Neuron (in vitro differentiated cells): ENCODE data around the gene PJA1.

ENCODE experiments used
- H2AFZ ChIP-seq: one replicate; pipeline ENCODE4 v1.6.1; 2013; ENCODE audit warnings: low read depth, mild to moderate bottlenecking, inconsistent platforms, low read length, moderate library complexity
- H3K27me3 ChIP-seq: one replicate; pipeline ENCODE4 v1.6.1; 2013; ENCODE audit warnings: low read length; ENCODE audit not compliant: insufficient read depth
- H3K36me3 ChIP-seq: one replicate; pipeline ENCODE4 v1.6.1; 2013; ENCODE audit warnings: low read length; ENCODE audit not compliant: insufficient read depth
- H3K4me1 ChIP-seq: one replicate; pipeline ENCODE4 v1.6.1; 2013; ENCODE audit warnings: low read length; ENCODE audit not compliant: insufficient read depth
- H3K4me3 ChIP-seq: 2 replicates; pipeline ENCODE4 v1.5.1; 2013; ENCODE audit warnings: mild to moderate bottlenecking, low read length, moderate library complexity
- H3K9me3 ChIP-seq: one replicate; pipeline ENCODE4 v1.6.1; 2013; ENCODE audit warnings: low read length

PJA1 gene

DNA sequence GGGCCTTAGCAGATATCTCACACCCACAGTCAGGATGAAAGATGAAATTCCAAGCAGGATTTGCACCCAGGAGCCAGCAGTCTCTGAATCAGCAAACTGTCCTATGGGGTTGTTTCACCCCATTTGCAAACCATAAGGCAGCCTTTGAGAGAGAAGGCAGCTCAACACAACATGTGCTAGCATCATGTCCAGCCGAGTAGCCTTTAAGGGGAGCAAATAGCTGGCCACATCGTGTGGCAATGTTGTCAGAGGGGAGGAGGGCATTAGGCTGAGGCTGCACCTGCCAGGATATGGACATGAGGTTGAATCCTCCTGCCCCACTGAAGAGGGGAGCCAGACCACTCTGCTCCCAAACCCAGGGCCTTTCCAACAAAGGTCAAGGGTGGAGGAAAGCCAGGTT lies 20.6 kb upstream of the PJA1 start:
- Histone ChIP-seq H3K4me1 (peaks cover 3% of the 10 kb centered on the region), H3K36me3 (no peaks in the 10 kb centered on the region), H3K9me3 (no peaks in the 10 kb centered on the region), H3K4me3 (no peak overlapping the region), H3K27me3 (peaks cover 4% of the 10 kb centered on the region), H2AFZ (no peak overlapping the region)

DNA sequence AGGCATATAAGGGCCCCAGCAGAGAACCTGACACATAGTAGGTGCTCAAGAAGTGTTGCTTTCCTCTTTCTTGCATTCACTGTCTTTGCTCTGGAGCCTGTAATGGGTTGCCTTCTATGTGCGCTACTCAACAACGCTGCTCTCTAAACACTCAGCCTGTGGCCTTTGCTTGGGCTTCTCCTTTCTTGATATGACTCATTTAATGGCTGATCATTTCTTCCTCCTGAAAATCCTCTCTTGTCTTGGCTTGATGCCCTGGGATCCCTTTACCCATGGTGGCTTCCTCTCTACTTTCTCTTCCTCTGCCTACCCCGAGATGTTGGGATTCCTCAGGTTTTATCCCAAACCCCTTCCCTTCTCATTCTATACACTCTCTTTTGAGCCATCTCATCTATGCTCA lies 19.9 kb upstream of the PJA1 start:
- Histone ChIP-seq H3K9me3 (no peaks in the 10 kb centered on the region), H3K4me3 (no peak overlapping the region), H3K27me3 (peaks cover 5% of the 10 kb centered on the region), H3K4me1 (peaks cover 3% of the 10 kb centered on the region), H3K36me3 (no peaks in the 10 kb centered on the region), H2AFZ (no peak overlapping the region)

DNA sequence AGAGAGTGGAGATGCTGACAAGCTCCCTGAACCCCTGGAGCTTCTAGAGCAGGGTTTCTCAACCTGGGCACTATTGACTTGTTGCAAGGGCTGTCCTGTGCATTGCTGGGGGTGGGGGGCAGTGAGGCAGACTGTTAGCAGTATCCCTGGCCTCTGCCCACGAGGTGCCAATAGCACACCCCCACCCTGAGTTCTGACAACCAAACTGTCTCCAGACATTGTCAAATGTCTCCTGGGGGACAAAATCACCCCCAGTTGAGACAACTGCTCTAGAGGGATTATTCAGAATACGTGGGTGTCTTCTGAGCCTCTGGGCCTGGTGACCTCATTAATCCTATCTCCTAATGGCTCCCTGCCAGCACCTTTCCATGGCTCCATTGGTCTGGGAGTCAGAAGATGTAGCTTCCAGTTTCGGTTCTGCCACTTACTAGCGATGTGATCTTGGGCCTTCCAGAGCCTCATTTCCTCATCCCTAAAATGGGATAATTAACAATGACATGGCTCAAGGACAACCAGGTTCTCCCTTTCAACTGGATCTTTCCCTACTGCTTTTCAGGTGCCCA lies 17.6 kb upstream of the PJA1 start:
- Histone ChIP-seq H3K4me1 (peaks cover 8% of the 10 kb centered on the region), H3K9me3 (no peaks in the 10 kb centered on the region), H3K4me3 (no peak overlapping the region), H3K27me3 (peaks cover 8% of the 10 kb centered on the region), H3K36me3 (no peaks in the 10 kb centered on the region), H2AFZ (no peak overlapping the region)

DNA sequence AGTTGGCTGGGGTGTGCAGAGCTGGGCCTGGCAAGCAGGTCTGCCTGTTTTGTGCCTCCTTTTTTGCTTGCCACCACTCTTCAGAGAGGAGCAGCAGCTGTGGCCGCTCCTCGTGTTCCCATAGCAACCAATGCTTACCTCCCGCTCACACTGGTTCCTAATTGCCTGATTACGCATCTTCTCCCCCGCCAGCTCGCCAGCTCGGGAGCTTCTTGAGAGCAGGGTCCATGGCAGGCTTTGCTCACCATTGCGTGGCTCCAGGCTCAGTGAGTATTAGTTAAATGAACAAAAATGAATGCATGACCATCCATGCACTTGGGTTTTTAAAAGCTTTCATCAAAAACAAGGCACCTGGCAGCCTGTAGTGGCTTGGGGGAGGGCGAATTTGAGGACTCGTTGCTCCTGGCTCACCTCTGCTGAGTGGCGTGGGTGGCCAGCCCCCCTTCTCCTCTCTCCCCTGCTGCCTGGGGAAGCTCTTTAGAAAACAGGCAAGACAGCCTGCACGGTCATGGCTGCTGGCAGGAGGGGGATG lies 14.2 kb upstream of the PJA1 start:
- no peak overlapping the region for H2AFZ ChIP-seq

DNA sequence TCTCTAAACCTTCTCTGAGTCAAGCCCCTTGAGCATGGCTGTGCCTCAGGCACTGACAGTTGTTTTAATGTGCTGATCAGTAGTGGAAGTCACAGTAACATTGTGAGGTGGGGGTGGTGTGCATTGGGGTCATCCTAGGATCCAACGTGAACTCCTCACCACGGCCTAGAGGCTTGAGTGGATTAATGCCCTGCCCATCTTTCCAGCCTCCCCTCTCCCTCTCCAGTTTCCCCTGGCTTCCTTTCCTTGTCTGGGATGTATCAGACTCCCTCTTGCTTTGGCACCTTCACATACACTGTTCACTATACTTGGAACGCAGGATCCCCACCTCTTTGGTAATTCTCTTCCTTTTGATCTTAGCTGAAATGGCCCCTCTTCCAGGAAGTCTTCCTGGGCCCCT lies 13.3 kb upstream of the PJA1 start:
- H3K4me3 ChIP-seq, result no peak overlapping the region
- peaks cover 6% of the 10 kb centered on the region for H3K27me3 ChIP-seq
- H2AFZ ChIP-seq, result no peak overlapping the region
- peaks cover 8% of the 10 kb centered on the region for H3K4me1 ChIP-seq
- H3K9me3 ChIP-seq, result no peaks in the 10 kb centered on the region
- no peaks in the 10 kb centered on the region for H3K36me3 ChIP-seq

More for the DNA sequence above, 14.2 kb upstream of the PJA1 start:
- Histone ChIP-seq H3K4me3 (peak overlapping the region; percentile 9), H3K4me1 (peaks cover 8% of the 10 kb centered on the region), H3K36me3 (no peaks in the 10 kb centered on the region), H3K9me3 (no peaks in the 10 kb centered on the region), H3K27me3 (peaks cover 6% of the 10 kb centered on the region)

DNA sequence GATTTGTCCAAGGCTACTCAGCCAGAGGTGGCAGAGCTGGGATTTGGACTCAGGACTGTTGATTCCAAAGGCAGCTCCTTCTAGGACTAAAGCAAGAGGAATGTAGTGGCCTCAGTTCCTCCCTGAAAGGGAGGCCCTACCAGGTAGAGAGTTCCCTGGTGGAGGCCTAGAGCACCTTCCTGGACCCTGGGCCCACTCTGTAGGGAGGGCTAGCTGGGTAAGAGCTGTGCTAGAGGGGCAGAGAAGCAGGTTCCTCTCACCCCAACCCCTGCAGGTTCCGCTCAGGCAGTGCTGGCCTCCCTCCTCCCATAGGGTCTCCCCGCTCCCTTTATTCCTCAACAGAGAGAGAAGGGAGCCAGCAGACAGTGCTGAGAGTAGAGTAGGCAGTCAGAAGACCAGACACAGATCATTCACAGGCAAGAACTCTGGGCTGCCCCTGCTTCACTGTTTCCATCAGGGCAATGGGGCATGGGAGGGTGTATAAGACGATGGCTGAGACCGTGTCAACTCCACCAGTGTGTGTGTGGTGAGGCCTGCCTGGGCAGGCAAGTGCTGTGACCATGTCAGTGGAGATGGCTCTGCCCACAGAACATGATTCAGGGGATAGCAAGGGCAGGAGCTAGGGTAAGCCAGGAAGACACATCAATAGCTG lies 12.4 kb upstream of the PJA1 start:
- Histone ChIP-seq H3K4me3 (no peak overlapping the region), H3K27me3 (peaks cover 6% of the 10 kb centered on the region), H3K4me1 (peaks cover 8% of the 10 kb centered on the region), H3K36me3 (no peaks in the 10 kb centered on the region), H2AFZ (no peak overlapping the region), H3K9me3 (no peaks in the 10 kb centered on the region)

DNA sequence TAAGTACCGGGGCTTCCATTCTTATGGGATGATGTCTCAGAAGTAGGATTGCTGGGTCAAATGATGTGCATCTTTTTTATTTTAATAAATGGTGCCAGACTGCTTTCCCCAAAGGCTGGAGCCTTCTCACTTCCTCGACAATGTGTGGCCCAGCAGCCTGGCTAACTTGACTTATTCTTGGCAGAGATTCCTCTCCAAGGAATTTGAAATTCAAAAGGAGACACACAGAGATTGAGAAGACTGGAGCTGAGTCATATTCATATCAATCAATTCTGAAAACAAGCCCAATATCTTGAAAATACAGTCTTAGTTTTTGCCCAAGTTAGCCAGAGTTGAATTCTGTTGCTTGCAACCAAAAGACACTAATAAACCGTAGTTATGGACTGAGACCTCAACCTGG lies 10.8 kb upstream of the PJA1 start:
- H3K27me3 ChIP-seq, result peaks cover 6% of the 10 kb centered on the region

DNA sequence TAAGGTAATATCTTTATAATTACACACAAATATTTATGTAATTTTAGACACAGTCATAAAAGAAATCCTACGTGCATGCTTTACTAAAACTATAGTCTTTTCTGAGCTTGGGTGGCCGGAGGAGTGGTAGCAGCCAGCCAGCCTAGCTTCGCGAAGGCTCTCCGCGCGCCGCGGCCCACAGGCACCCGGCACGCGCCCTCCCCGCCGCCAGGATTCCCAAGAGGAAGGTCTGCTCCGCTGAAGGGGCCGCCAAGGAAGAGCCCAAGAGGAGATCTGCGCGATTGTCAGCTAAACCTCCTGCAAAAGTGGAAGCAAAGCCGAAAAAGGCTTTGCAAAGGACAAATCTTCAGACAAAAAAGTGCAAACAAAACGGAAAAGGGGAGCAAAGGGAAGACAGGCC lies 8.7 kb upstream of the PJA1 start:
- Histone ChIP-seq H3K27me3 (peaks cover 4% of the 10 kb centered on the region), H3K9me3 (no peaks in the 10 kb centered on the region), H3K4me3 (no peak overlapping the region), H2AFZ (no peak overlapping the region), H3K4me1 (no peaks in the 10 kb centered on the region), H3K36me3 (no peaks in the 10 kb centered on the region)

More for the DNA sequence above, 10.8 kb upstream of the PJA1 start:
- peaks cover 8% of the 10 kb centered on the region for H3K4me1 ChIP-seq
- H3K36me3 ChIP-seq, result no peaks in the 10 kb centered on the region
- no peaks in the 10 kb centered on the region for H3K9me3 ChIP-seq
- H2AFZ ChIP-seq, result no peak overlapping the region
- no peak overlapping the region for H3K4me3 ChIP-seq

DNA sequence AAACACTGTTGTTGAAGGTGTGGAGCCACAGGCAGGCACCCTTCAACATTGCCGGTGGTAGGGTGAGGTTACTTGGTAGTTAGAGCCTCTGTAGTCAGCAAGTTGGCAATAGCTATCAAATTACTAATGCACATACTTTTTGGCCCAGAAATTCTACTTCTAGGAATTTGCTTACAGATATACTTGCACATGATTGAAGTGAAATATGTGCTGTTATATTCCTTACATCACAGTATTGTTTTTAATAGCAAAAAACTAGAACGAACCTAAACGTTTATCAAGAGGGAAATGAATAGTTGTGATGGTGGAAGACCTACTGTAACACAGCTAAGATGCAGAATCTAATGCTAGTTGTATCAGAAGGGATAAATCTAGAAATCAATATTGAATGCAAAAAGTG lies 7.7 kb upstream of the PJA1 start:
- Histone ChIP-seq H3K27me3 (no peaks in the 10 kb centered on the region), H3K4me1 (no peaks in the 10 kb centered on the region), H3K36me3 (no peaks in the 10 kb centered on the region), H2AFZ (no peak overlapping the region), H3K4me3 (no peak overlapping the region), H3K9me3 (no peaks in the 10 kb centered on the region)

DNA sequence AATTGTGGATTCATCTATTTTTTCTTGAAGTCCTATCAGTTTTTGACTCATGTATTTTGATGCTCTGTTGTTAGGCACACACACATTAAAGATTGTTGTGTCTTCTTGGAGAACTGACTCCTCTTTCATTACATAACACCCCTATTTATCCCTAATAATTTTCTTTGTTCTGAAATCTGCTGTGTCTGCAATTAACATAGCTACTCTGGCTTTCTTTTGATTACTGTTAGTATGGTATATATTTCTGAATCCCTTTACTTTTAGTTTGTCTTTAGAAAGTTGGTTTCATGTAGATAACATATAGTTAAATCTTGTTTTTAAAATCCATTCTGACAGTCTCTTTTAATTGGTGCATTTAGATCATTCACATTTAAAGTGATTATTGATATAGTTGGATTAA lies 5.1 kb upstream of the PJA1 start:
- H3K9me3 ChIP-seq, result no peaks in the 10 kb centered on the region

DNA sequence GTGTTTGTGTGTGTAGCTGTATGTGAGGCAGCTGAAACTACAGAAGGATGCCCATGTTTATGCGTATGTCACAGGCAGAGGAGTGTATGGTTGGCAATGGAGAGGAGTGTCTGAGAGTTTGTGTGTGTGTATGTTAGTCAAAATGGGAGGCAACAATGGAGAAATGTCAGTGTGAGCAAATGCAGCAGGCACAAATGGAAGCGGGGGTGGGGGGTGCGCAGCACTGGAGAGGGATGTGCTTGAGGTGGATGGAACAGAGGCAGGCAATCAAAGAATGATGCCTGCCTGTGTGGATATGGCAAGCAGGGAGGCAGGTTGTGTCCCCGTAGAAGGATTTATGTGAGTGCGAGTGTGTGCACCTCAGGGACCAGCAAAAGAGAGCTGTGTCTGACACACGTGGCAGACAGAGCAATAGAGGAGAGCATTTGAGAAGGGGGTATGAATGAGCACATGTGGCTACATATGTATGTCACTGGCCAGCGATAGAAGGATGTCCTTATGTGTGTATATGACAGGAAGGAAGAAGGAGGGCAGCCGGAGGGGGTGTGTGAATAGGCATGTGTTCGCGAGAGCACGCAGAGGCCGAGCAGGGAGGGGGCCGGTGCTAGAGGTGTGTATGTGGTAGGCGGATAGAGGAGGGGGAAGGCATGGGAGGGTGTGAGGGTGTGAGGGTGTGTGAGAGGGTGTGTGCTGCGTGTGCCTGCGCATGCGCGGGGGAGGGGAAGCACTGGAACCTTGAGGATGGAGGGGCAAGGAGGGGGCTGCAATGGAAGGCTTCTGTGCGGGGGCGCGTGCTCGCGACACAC lies 1.1 kb downstream of the PJA1 start:
- Histone ChIP-seq H2AFZ (no peak overlapping the region), H3K4me3 (peak overlapping the region; percentile 70), H3K4me1 (peaks cover 9% of the 10 kb centered on the region), H3K27me3 (peaks cover 2% of the 10 kb centered on the region), H3K9me3 (peaks cover 4% of the 10 kb centered on the region), H3K36me3 (peaks cover 22% of the 10 kb centered on the region)

More for the DNA sequence above, 5.1 kb upstream of the PJA1 start:
- Histone ChIP-seq H3K4me3 (no peak overlapping the region), H3K4me1 (no peaks in the 10 kb centered on the region), H2AFZ (no peak overlapping the region), H3K27me3 (no peaks in the 10 kb centered on the region), H3K36me3 (no peaks in the 10 kb centered on the region)

DNA sequence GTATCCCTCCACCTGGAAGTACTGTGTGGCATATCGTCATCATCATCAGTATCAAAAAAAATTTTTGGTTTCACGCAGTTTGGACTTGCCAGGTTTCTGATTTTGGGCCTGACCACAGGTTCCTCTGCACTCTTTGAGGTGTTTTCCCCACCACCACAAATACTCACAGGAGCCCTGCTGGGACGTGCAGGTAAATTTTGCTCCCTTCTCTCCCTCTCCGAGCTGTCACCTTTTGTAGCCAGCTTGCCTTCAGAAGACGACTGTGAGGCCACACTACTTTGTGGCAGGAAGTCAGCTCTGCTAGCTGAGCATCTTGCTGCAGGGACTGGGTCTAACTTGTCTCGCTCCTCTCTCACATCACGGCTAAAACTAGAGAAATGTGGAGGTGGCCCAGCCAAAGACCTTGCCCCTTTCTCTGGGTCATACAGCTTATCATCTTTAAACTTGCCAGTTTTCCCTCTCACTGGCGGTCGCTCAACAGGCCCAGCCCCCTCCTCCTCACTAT lies 2.8 kb downstream of the PJA1 start:
- Histone ChIP-seq H3K27me3 (peaks cover 2% of the 10 kb centered on the region), H2AFZ (no peak overlapping the region), H3K4me1 (peaks cover 9% of the 10 kb centered on the region), H3K9me3 (peaks cover 4% of the 10 kb centered on the region), H3K36me3 (peaks cover 22% of the 10 kb centered on the region), H3K4me3 (no peak overlapping the region)

DNA sequence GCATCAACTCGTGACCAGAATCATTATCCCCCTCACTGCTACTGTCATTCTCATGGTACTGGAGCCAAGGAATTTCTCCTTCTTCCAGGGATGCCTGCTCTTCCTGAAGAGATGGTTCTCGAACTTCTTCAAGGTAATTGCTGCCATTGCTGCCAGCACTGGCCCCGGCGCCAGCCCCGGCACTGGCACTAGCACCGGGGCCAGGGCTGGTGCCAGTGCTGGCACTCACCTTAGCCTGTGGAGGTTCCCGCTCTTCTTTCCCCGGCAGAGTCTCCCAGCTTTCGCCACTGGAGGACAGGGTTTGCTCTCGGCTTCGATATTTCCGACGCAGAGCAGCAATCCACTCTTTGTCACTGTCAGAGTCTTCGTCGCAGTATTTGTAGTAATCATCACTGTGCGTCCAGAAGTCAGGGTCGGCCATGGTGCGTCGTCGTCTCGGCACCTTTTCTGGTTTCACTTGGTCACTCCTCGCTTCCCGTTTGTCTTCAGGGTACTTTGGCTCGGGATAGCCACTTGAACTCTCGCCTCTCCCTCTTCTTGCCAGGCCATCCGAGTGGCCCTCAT lies 3.4 kb downstream of the PJA1 start:
- H3K4me3 ChIP-seq, result no peak overlapping the region
- H3K4me1 ChIP-seq, result peaks cover 9% of the 10 kb centered on the region
- peaks cover 22% of the 10 kb centered on the region for H3K36me3 ChIP-seq
- peaks cover 2% of the 10 kb centered on the region for H3K27me3 ChIP-seq
- no peak overlapping the region for H2AFZ ChIP-seq
- H3K9me3 ChIP-seq, result peaks cover 4% of the 10 kb centered on the region
